GM12878 (cell line): ENCODE results near the gene KCNK5. TPM values are rescaled to one million over a fixed set of nuclear protein-coding genes. Genes with fewer than 3 reads are reported as not detected.

ENCODE experiments used
- ATAC-seq: fragments of 200-7000 bp; cut with Tn5 transposase; 3 replicates; pipeline ENCODE4 v1.9.1; 2020; ENCODE audit warnings: mild to moderate bottlenecking, moderate library complexity
- BruUV-seq: library from RNA; stranded (reverse); fragments of 400-500 nt; replicated peaks from 2 replicates; lab custom pipeline; 2021; lab: Mats Ljungman, UMichigan
- CTCF ChIA-PET: fragments of 300-600 bp; sonication (Branson Sonifier 250); formaldehyde crosslinking; extraction: SDS; loops from one replicate; lab custom pipeline; 2021; ENCODE audit warnings: inconsistent platforms; lab: Yijun Ruan, JAX
- POLR2A ChIA-PET: fragments of 350-600 bp; formaldehyde crosslinking; extraction: SDS; loops from one replicate; lab custom pipeline; 2021; ENCODE audit warnings: inconsistent platforms; lab: Charles Lee
- RAD21 ChIA-PET: fragments of 300-600 bp; sonication (Branson Sonifier 250); formaldehyde crosslinking; loops from one replicate; lab custom pipeline; 2023; ENCODE audit warnings: antibody characterized with exemption; ENCODE audit not compliant: unreplicated experiment; lab: Charles Lee
- SMC1A ChIA-PET: fragments of 300-600 bp; sonication (Branson Sonifier 250); formaldehyde crosslinking; loops from one replicate; lab custom pipeline; 2023; ENCODE audit not compliant: unreplicated experiment, uncharacterized antibody; lab: Charles Lee
- DNase-seq: peaks from one replicate; pipeline ENCODE4 v3.0.0-alpha.2; 2011; ENCODE audit warnings: low read depth, low spot score
- FAIRE-seq: peaks from 3 replicates; lab custom pipeline; 2011; peaks lifted over from hg19 to GRCh38; lab: Jason Lieb, UNC
- H2AFZ ChIP-seq: 2 replicates; pipeline ENCODE4 v1.6.0; 2011; ENCODE audit warnings: low read depth, low read length, control low read depth; ENCODE audit not compliant: control insufficient read depth
- H3K27ac ChIP-seq: 2 replicates; pipeline ENCODE4 v1.5.1; 2011; ENCODE audit warnings: control low read depth; ENCODE audit not compliant: control insufficient read depth, insufficient read depth
- H3K27me3 ChIP-seq, 2 experiments: replicated peaks in 1 of 2; 2 replicates each; pipeline versions ENCODE4 v1.6.0 to v1.6.1; 2011; ENCODE audit warnings: low read length in 1 of 2; ENCODE audit not compliant: control insufficient read depth in 2 of 2, insufficient read depth in 2 of 2
- H3K36me3 ChIP-seq, 2 experiments: 2 replicates each; pipeline ENCODE4 v1.5.1; 2011; ENCODE audit warnings: low read length in 1 of 2; ENCODE audit not compliant: control insufficient read depth in 2 of 2, insufficient read depth in 2 of 2
- H3K4me1 ChIP-seq: 2 replicates; pipeline ENCODE4 v1.6.1; 2011; ENCODE audit warnings: mild to moderate bottlenecking, low read length, moderate library complexity, mixed read lengths; ENCODE audit not compliant: control insufficient read depth, insufficient read depth
- H3K4me2 ChIP-seq: 2 replicates; pipeline ENCODE4 v1.6.0; 2011; ENCODE audit warnings: control low read depth; ENCODE audit not compliant: control insufficient read depth, insufficient read depth
- H3K4me3 ChIP-seq: fragments of 200-600 bp; sonication (generic); 2 replicates; pipeline ENCODE4 v1.5.1; 2016
- H3K79me2 ChIP-seq: 2 replicates; pipeline ENCODE4 v1.6.0; 2011; ENCODE audit warnings: low read length; ENCODE audit not compliant: control insufficient read depth, insufficient read depth
- H3K9ac ChIP-seq: 2 replicates; pipeline ENCODE4 v1.8.0; 2011; ENCODE audit warnings: low read length, control low read depth, mixed read lengths; ENCODE audit not compliant: control insufficient read depth, insufficient read depth
- H3K9me3 ChIP-seq: replicated peaks from 3 replicates; pipeline ENCODE4 v1.5.1; 2011; ENCODE audit warnings: mild to moderate bottlenecking, low read length; ENCODE audit not compliant: control insufficient read depth, insufficient read depth
- H4K20me1 ChIP-seq: 2 replicates; pipeline ENCODE4 v1.6.0; 2011; ENCODE audit not compliant: control insufficient read depth, insufficient read depth
- ATF7 ChIP-seq: fragments of 450-650 bp; IDR thresholded peaks from 2 replicates; pipeline ENCODE4 v1.6.1; 2016; ENCODE audit warnings: low read depth, mild to moderate bottlenecking
- BCL11A ChIP-seq: IDR thresholded peaks from 2 replicates; pipeline ENCODE4 v1.6.1; 2011; ENCODE audit warnings: low read depth, low read length
- BMI1 ChIP-seq: fragments of 450-650 bp; IDR thresholded peaks from 2 replicates; pipeline ENCODE4 v1.6.1; 2016; ENCODE audit warnings: mild to moderate bottlenecking, moderate library complexity, borderline replicate concordance
- BRCA1 ChIP-seq: IDR thresholded peaks from 2 replicates; pipeline ENCODE4 v1.6.1; 2011; ENCODE audit warnings: low read depth, low read length, improper control_type of control experiment
- CHD1 ChIP-seq: IDR thresholded peaks from 2 replicates; pipeline ENCODE4 v1.6.1; 2012; ENCODE audit warnings: low read depth, low read length, improper control_type of control experiment
- MXI1 ChIP-seq: fragments of 150-350 bp; IDR thresholded peaks from 2 replicates; pipeline ENCODE4 v1.6.1; 2011; ENCODE audit warnings: low read depth, mild to moderate bottlenecking, inconsistent platforms, low read length, improper control_type of control experiment
- PBX3 ChIP-seq: IDR thresholded peaks from 2 replicates; pipeline ENCODE4 v1.6.1; 2011; ENCODE audit warnings: mild to moderate bottlenecking, low read depth, low read length, moderate library complexity; ENCODE audit not compliant: insufficient replicate concordance
- RB1 ChIP-seq: fragments of 450-650 bp; formaldehyde crosslinking; IDR thresholded peaks from 2 replicates; pipeline ENCODE4 v1.6.1; 2017; ENCODE audit warnings: mild to moderate bottlenecking, borderline replicate concordance
- SMAD1 ChIP-seq: fragments of 450-650 bp; IDR thresholded peaks from 2 replicates; pipeline ENCODE4 v1.6.1; 2018; ENCODE audit warnings: mild to moderate bottlenecking, low read depth; ENCODE audit not compliant: partially characterized antibody
- SMARCA5 ChIP-seq: fragments of 450-650 bp; IDR thresholded peaks from 2 replicates; pipeline ENCODE4 v1.6.1; 2017; ENCODE audit warnings: mild to moderate bottlenecking
- STAT3 ChIP-seq: IDR thresholded peaks from 2 replicates; pipeline ENCODE4 v1.6.1; 2011; ENCODE audit warnings: low read depth, low read length, improper control_type of control experiment
- TCF12 ChIP-seq: IDR thresholded peaks from 2 replicates; pipeline ENCODE4 v1.6.1; 2011; ENCODE audit warnings: low read depth, mild to moderate bottlenecking, low read length
- ZBTB40 ChIP-seq: fragments of 450-650 bp; IDR thresholded peaks from 2 replicates; pipeline ENCODE4 v1.6.1; 2016; ENCODE audit warnings: mild to moderate bottlenecking, moderate library complexity, borderline replicate concordance
- ZNF217 ChIP-seq: fragments of 450-650 bp; IDR thresholded peaks from 2 replicates; pipeline ENCODE4 v1.6.1; 2017; ENCODE audit warnings: antibody characterized with exemption, mild to moderate bottlenecking
- ZNF24 ChIP-seq: fragments of 450-650 bp; IDR thresholded peaks from 2 replicates; pipeline ENCODE4 v1.6.1; 2017; ENCODE audit warnings: antibody characterized with exemption, mild to moderate bottlenecking
- ZNF622 ChIP-seq: fragments of 450-650 bp; IDR thresholded peaks from 2 replicates; pipeline ENCODE4 v1.6.1; 2017; ENCODE audit warnings: mild to moderate bottlenecking, inconsistent platforms
- WGBS: methylation state at CpG from one replicate; pipeline ENCODE4 v1.1.6; 2016; ENCODE audit warnings: low lambda C conversion rate; ENCODE audit not compliant: insufficient replicate concordance, insufficient coverage; ENCODE audit errors: missing lambda C conversion rate; 5-methylcytosine and 5-hydroxymethylcytosine counted together
- in situ Hi-C: fragments of 300-500 bp; cut with MboI; formaldehyde crosslinking; loops from 9 replicates; pipeline ENCODE4 v1.14.3; 2018; ENCODE audit warnings: mixed read lengths
- intact Hi-C: fragments of 100-400 bp; cut with micrococcal nuclease; formaldehyde crosslinking; loops from one replicate; pipeline ENCODE4 v1.14.2; 2022; ENCODE audit not compliant: unreplicated experiment
- polyA plus RNA-seq, 11 experiments: library from polyadenylated mRNA; depleted of rRNA in 4 of 11; unstranded in 6 of 11; stranded (reverse) in 5 of 11; fragments of >200 nt; fragmentation: Nextera tagmentation in 4 of 11; fragmentation: Illumina TruSeq in 1 of 11; extraction: Ambion mirVana in 4 of 11; extraction: Trizol in 1 of 11; gene quantifications; 1 replicate in 1 of 11; 2 replicates in 10 of 11; pipeline versions ENCODE4 v1.2.1 to v1.2.3, GENCODE V29; 2011 to 2016; ENCODE audit warnings: inconsistent platforms in 2 of 11, missing spikeins in 2 of 11, low read depth in 1 of 11
- total RNA-seq, 4 experiments: library from RNA; depleted of rRNA in 3 of 4; stranded (reverse); fragments of >200 nt in 3 of 4; fragmentation: Illumina TruSeq in 1 of 4; extraction: Trizol in 1 of 4; gene quantifications; 2 replicates each; pipeline versions ENCODE4 v1.2.1 to v1.2.3, GENCODE V29; 2013 to 2021
- TF ChIP-seq, protein P1 (sequence below): fragments of 450-650 bp; IDR thresholded peaks from 2 replicates; pipeline ENCODE4 v1.6.1; 2017; ENCODE audit warnings: mild to moderate bottlenecking, moderate library complexity

KCNK5 gene
- total and polyA plus RNA-seq, 10 of the 15 experiments (the other 5 are each of a cell fraction or from before 2014, with no cell fraction given) = 0.11 to 4.2 (median 2.1) TPM

DNA sequence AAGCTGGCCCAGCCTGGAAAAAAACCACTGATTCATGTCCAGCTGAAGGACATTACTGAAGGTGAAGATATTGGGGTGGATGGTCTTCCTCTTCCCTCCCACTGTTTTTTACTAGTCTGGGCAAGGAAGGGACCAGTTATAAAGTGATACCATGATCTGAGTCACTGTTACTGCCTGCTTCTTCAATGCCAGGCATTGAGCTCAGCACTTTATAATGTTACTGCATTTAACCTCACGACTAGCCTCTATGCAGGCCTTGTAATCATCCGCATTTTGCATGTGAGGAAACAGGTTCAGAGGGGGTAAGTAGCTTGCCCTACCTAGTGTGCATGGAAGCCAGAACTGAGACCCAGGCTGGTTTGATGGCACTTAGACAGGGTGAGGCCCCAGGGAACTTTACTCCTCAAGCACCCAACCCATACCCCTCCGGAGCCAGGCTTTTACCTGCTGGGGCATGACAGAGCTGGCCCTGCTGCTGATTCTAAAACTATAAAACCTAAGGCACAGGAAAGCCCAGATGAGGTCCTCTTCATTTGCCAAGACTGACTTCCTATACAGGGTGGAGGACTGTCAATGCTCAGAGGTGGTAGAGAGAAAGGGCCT is 11.0 kb upstream of the KCNK5 start:
- no peaks in the 10 kb centered on the region for H3K79me2 ChIP-seq
- DNase-seq (no peak), ATAC-seq (no peak), FAIRE-seq (no peak)
- 28% methylated on average over 3 of the region's 3 CpGs for WGBS
- no peak overlapping the region for H3K4me3 ChIP-seq
- H3K9ac ChIP-seq = no peak overlapping the region
- H2AFZ ChIP-seq = no peak overlapping the region
- RAD21 ChIA-PET = interaction anchor here (0.7 kb wide), 1 partner anchor 18 kb away, joined by 3 read pairs; no protein-coding TSS in a partner anchor
- H3K36me3 ChIP-seq = no peaks in the 10 kb centered on the region
- H3K9me3 ChIP-seq = no peaks in the 10 kb centered on the region
- POLR2A ChIA-PET = no interaction called here
- in situ Hi-C loops = no loop called here
- H3K4me2 ChIP-seq = no peak overlapping the region
- SMC1A ChIA-PET = no interaction called here
- no peak for TF ChIP-seq PBX3
- no peak for TF ChIP-seq SMAD1
- no peak for TF ChIP-seq BMI1
- TF ChIP-seq ATF7 = no peak
- TF ChIP-seq CHD1 = no peak
- TF ChIP-seq ZNF24 = no peak
- TF ChIP-seq TCF12 = no peak
- no peak for TF ChIP-seq SMARCA5
- TF ChIP-seq BCL11A = no peak
- TF ChIP-seq STAT3 = no peak
- TF ChIP-seq ZNF622 = no peak
- TF ChIP-seq MXI1 = no peak
- no peak for TF ChIP-seq ZNF217
- TF ChIP-seq, protein P1, sequence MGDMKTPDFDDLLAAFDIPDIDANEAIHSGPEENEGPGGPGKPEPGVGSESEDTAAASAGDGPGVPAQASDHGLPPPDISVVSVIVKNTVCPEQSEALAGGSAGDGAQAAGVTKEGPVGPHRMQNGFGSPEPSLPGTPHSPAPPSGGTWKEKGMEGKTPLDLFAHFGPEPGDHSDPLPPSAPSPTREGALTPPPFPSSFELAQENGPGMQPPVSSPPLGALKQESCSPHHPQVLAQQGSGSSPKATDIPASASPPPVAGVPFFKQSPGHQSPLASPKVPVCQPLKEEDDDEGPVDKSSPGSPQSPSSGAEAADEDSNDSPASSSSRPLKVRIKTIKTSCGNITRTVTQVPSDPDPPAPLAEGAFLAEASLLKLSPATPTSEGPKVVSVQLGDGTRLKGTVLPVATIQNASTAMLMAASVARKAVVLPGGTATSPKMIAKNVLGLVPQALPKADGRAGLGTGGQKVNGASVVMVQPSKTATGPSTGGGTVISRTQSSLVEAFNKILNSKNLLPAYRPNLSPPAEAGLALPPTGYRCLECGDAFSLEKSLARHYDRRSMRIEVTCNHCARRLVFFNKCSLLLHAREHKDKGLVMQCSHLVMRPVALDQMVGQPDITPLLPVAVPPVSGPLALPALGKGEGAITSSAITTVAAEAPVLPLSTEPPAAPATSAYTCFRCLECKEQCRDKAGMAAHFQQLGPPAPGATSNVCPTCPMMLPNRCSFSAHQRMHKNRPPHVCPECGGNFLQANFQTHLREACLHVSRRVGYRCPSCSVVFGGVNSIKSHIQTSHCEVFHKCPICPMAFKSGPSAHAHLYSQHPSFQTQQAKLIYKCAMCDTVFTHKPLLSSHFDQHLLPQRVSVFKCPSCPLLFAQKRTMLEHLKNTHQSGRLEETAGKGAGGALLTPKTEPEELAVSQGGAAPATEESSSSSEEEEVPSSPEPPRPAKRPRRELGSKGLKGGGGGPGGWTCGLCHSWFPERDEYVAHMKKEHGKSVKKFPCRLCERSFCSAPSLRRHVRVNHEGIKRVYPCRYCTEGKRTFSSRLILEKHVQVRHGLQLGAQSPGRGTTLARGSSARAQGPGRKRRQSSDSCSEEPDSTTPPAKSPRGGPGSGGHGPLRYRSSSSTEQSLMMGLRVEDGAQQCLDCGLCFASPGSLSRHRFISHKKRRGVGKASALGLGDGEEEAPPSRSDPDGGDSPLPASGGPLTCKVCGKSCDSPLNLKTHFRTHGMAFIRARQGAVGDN = no peak
- TF ChIP-seq RB1 = no peak
- TF ChIP-seq ZBTB40 = no peak
- TF ChIP-seq BRCA1 = no peak
- CTCF ChIA-PET = no interaction called here
- no peaks in the 10 kb centered on the region for H3K27me3 ChIP-seq
- no TSS peak for BruUV-seq
- intact Hi-C loops = no loop called here
- H4K20me1 ChIP-seq = no peaks in the 10 kb centered on the region
- no peaks in the 10 kb centered on the region for H3K4me1 ChIP-seq
- no peak overlapping the region for H3K27ac ChIP-seq
